ENCODE data around the gene FHIT.

FHIT gene

GRCh38 chr3:60153221-60153999 lies 1097.8 kb downstream of the FHIT start:
- H3K9ac ChIP-seq (ENCODE audit: low read length) = no peak overlapping the region
- TF ChIP-seq CTCF (IDR thresholded peaks at IDR 0.05; ENCODE audit: insufficient read depth, low read length, poor library complexity, severe bottlenecking) = no peak
- no peak for TF ChIP-seq EZH2phosphoT487 (conservative IDR thresholded peaks at IDR 0.05; ENCODE audit: low read length)
- H3K9me2 ChIP-seq (replicated peaks; ENCODE audit: insufficient read depth, low read length) = no peaks in the 10 kb centered on the region
- no peaks in the 10 kb centered on the region for H4K20me1 ChIP-seq (ENCODE audit: low read depth, low read length)
- no peak overlapping the region for H3K27ac ChIP-seq (ENCODE audit: low read depth, low read length)
- H3F3A ChIP-seq (ENCODE audit: insufficient read depth) = no peaks in the 10 kb centered on the region
- H3K79me2 ChIP-seq (ENCODE audit: insufficient read depth, low read length) = no peaks in the 10 kb centered on the region
- no peaks in the 10 kb centered on the region for H3K36me3 ChIP-seq (ENCODE audit: low read length)
- H3K27me3 ChIP-seq (ENCODE audit: low read length) = no peaks in the 10 kb centered on the region
- H2AFZ ChIP-seq (ENCODE audit: low read depth, low read length, severe bottlenecking) = no peak overlapping the region
- H3K4me2 ChIP-seq (ENCODE audit: low read depth, low read length, poor library complexity, severe bottlenecking) = no peak overlapping the region
- H3K4me3 ChIP-seq (ENCODE audit: insufficient read depth, low read length, poor library complexity, severe bottlenecking) = no peak overlapping the region
- H3K9me3 ChIP-seq (ENCODE audit: insufficient read depth, low read length) = no peaks in the 10 kb centered on the region

DNA sequence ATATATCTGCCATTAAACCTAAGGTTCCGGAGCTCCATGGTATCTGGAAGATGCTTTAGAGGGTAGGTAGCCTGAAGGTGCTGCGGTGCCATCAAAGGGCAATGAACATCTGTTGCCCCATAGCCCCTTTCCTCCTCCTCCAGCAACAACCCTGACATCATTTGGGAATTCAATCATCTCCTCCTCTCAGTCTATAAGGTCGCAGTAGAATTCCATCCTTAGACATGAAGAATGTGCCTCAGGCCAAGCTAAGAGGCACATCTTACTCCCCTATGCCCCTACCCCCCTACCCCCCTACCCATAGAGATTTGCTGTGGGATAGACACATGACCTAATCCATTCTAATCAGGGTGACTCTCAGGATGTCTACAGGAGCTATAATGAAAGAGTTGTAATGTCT lies 1101.8 kb downstream of the FHIT start:
- Histone ChIP-seq H3K9ac (ENCODE audit: low read length) (no peak overlapping the region), H3F3A (ENCODE audit: insufficient read depth) (no peaks in the 10 kb centered on the region), H3K4me3 (ENCODE audit: insufficient read depth, low read length, poor library complexity, severe bottlenecking) (no peak overlapping the region), H3K4me2 (ENCODE audit: low read depth, low read length, poor library complexity, severe bottlenecking) (no peak overlapping the region), H3K9me2 (replicated peaks; ENCODE audit: insufficient read depth, low read length) (no peaks in the 10 kb centered on the region), H3K9me3 (ENCODE audit: insufficient read depth, low read length) (no peaks in the 10 kb centered on the region), H3K79me2 (ENCODE audit: insufficient read depth, low read length) (no peaks in the 10 kb centered on the region), H3K27me3 (ENCODE audit: low read length) (no peaks in the 10 kb centered on the region), H3K27ac (ENCODE audit: low read depth, low read length) (no peak overlapping the region), H3K36me3 (ENCODE audit: low read length) (no peaks in the 10 kb centered on the region), H2AFZ (ENCODE audit: low read depth, low read length, severe bottlenecking) (no peak overlapping the region), H4K20me1 (ENCODE audit: low read depth, low read length) (no peaks in the 10 kb centered on the region)
- no peak for TF ChIP-seq CTCF (IDR thresholded peaks at IDR 0.05; ENCODE audit: insufficient read depth, low read length, poor library complexity, severe bottlenecking)
- TF ChIP-seq EZH2phosphoT487 (conservative IDR thresholded peaks at IDR 0.05; ENCODE audit: low read length) = no peak

DNA sequence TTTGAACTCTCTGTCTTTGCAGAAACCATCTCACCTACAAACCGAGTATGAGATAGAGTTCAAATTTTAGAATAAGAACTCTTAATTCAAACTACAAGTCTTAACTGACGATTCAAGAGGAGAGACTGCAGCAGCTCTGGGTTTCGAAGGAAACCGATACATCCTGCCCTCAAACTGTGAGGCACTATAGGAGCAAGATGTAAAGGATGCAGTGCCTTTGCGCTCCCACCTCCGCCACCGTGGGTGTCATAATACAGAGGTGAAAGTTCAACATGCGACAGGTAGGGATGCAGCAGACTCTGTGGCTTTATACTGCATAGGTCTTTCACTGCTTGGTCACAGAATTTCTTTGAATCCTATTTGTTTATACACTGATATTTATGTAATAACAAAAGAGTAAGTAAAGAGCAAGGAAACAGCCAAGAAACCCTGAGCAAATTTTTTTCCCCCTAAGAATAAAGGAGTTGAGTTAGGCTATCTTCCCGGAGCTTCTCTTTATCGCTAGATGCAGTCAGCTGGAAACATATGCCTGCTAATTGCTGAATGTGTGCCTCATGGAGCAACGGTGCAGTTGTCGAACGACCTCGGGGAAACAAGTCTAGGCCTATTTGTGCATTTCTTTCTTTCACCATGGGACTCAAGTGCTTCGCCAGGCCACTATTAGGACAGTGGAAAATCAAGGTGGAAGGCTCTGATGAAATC lies 1103.9 kb downstream of the FHIT start:
- Histone ChIP-seq H3K79me2 (ENCODE audit: insufficient read depth, low read length) (no peaks in the 10 kb centered on the region), H3K4me2 (ENCODE audit: low read depth, low read length, poor library complexity, severe bottlenecking) (no peak overlapping the region), H3K4me3 (ENCODE audit: insufficient read depth, low read length, poor library complexity, severe bottlenecking) (no peak overlapping the region), H4K20me1 (ENCODE audit: low read depth, low read length) (no peaks in the 10 kb centered on the region), H3K9me2 (replicated peaks; ENCODE audit: insufficient read depth, low read length) (no peaks in the 10 kb centered on the region), H3K27ac (ENCODE audit: low read depth, low read length) (no peak overlapping the region), H3K36me3 (ENCODE audit: low read length) (no peaks in the 10 kb centered on the region), H3K27me3 (ENCODE audit: low read length) (no peaks in the 10 kb centered on the region), H3K9ac (ENCODE audit: low read length) (no peak overlapping the region), H3F3A (ENCODE audit: insufficient read depth) (no peaks in the 10 kb centered on the region), H2AFZ (ENCODE audit: low read depth, low read length, severe bottlenecking) (no peak overlapping the region), H3K9me3 (ENCODE audit: insufficient read depth, low read length) (no peaks in the 10 kb centered on the region)
- TF ChIP-seq CTCF (IDR thresholded peaks at IDR 0.05; ENCODE audit: insufficient read depth, low read length, poor library complexity, severe bottlenecking) (no peak), EZH2phosphoT487 (conservative IDR thresholded peaks at IDR 0.05; ENCODE audit: low read length) (no peak)
